GM12878 (cell line): ENCODE data around the gene NCAPH2. TPM values are rescaled to one million over a fixed set of nuclear protein-coding genes. Genes with fewer than 3 reads are reported as not detected.

ENCODE experiments used
- CBX5 ChIP-seq: sonication (generic); IDR thresholded peaks from 2 replicates; pipeline ENCODE4 v1.6.1; 2016; ENCODE audit warnings: low read depth, moderate library complexity, mild to moderate bottlenecking, inconsistent platforms
- JUNB ChIP-seq: IDR thresholded peaks from 2 replicates; pipeline ENCODE4 v1.6.1; 2016; ENCODE audit warnings: antibody characterized with exemption, mild to moderate bottlenecking
- RBBP5 ChIP-seq: fragments of 200-600 bp; sonication (generic); conservative IDR thresholded peaks from 2 replicates; pipeline ENCODE4 v1.6.1; 2016
- RCOR1 ChIP-seq: conservative IDR thresholded peaks from 2 replicates; pipeline ENCODE4 v1.6.1; 2012; ENCODE audit warnings: low read depth, low read length, improper control_type of control experiment
- SUZ12 ChIP-seq: fragments of 200-600 bp; sonication (generic); IDR thresholded peaks from one replicate; pipeline ENCODE4 v1.6.1; 2018; ENCODE audit warnings: antibody characterized with exemption, mild to moderate bottlenecking; ENCODE audit not compliant: unreplicated experiment
- TCF12 ChIP-seq: IDR thresholded peaks from 2 replicates; pipeline ENCODE4 v1.6.1; 2011; ENCODE audit warnings: low read depth, mild to moderate bottlenecking, low read length
- YY1 ChIP-seq: IDR thresholded peaks from 2 replicates; pipeline ENCODE4 v1.6.1; 2011; ENCODE audit warnings: low read depth, mild to moderate bottlenecking, low read length
- polyA plus RNA-seq, 11 experiments: library from polyadenylated mRNA; depleted of rRNA in 4 of 11; unstranded in 6 of 11; stranded (reverse) in 5 of 11; fragments of >200 nt; fragmentation: Nextera tagmentation in 4 of 11; fragmentation: Illumina TruSeq in 1 of 11; extraction: Ambion mirVana in 4 of 11; extraction: Trizol in 1 of 11; gene quantifications; 1 replicate in 1 of 11; 2 replicates in 10 of 11; pipeline versions ENCODE4 v1.2.1 to v1.2.3, GENCODE V29; 2011 to 2016; ENCODE audit warnings: inconsistent platforms in 2 of 11, missing spikeins in 2 of 11, low read depth in 1 of 11
- total RNA-seq, 4 experiments: library from RNA; depleted of rRNA in 3 of 4; stranded (reverse); fragments of >200 nt in 3 of 4; fragmentation: Illumina TruSeq in 1 of 4; extraction: Trizol in 1 of 4; gene quantifications; 2 replicates each; pipeline versions ENCODE4 v1.2.1 to v1.2.3, GENCODE V29; 2013 to 2021
- TF ChIP-seq, protein P1 (sequence below): IDR thresholded peaks from 2 replicates; pipeline ENCODE4 v1.6.1; 2012; ENCODE audit warnings: improper control_type of control experiment, low read depth, low read length; ENCODE audit not compliant: insufficient replicate concordance

NCAPH2 gene
- total and polyA plus RNA-seq, 10 of the 15 experiments (the other 5 are each of a cell fraction or from before 2014, with no cell fraction given): 5.0 to 110 (median 59.9) TPM

DNA sequence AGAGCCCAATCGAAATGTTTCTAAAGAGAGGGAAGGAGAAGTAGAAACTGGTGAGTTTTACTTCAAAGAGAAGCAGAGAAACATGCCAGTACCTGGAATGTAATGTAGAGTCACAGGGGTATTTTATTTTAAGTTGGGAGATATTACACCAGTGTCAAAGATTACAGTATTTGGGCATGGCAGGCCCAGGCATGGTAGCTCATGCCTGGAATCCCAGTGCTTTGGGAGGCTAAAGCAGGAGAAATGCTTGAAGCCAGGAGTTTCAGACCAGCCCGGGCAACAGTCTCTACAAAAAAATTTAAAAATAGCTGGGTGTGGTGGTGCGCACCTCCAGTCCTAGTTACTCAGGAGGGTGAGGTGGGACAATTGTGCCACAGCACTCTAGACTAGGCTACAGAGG is 52.0 kb downstream of the NCAPH2 start (continued):
- TF ChIP-seq YY1 (no peak), TCF12 (no peak), SUZ12 (no peak), JUNB (no peak), RBBP5 (no peak), RCOR1 (no peak), CBX5 (no peak)
- TF ChIP-seq, protein P1, sequence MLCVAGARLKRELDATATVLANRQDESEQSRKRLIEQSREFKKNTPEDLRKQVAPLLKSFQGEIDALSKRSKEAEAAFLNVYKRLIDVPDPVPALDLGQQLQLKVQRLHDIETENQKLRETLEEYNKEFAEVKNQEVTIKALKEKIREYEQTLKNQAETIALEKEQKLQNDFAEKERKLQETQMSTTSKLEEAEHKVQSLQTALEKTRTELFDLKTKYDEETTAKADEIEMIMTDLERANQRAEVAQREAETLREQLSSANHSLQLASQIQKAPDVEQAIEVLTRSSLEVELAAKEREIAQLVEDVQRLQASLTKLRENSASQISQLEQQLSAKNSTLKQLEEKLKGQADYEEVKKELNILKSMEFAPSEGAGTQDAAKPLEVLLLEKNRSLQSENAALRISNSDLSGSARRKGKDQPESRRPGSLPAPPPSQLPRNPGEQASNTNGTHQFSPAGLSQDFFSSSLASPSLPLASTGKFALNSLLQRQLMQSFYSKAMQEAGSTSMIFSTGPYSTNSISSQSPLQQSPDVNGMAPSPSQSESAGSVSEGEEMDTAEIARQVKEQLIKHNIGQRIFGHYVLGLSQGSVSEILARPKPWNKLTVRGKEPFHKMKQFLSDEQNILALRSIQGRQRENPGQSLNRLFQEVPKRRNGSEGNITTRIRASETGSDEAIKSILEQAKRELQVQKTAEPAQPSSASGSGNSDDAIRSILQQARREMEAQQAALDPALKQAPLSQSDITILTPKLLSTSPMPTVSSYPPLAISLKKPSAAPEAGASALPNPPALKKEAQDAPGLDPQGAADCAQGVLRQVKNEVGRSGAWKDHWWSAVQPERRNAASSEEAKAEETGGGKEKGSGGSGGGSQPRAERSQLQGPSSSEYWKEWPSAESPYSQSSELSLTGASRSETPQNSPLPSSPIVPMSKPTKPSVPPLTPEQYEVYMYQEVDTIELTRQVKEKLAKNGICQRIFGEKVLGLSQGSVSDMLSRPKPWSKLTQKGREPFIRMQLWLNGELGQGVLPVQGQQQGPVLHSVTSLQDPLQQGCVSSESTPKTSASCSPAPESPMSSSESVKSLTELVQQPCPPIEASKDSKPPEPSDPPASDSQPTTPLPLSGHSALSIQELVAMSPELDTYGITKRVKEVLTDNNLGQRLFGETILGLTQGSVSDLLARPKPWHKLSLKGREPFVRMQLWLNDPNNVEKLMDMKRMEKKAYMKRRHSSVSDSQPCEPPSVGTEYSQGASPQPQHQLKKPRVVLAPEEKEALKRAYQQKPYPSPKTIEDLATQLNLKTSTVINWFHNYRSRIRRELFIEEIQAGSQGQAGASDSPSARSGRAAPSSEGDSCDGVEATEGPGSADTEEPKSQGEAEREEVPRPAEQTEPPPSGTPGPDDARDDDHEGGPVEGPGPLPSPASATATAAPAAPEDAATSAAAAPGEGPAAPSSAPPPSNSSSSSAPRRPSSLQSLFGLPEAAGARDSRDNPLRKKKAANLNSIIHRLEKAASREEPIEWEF: no peak
